HG02938 (cell line): ENCODE results near the gene MAGEA2.
"Not testable (repeated sequence)": the region's sequence is repeated elsewhere in the genome, so short reads cannot be mapped to it uniquely, and the experiment has no call there.

Experiments
- ATAC-seq: cut with Tn5 transposase; IDR thresholded peaks from one replicate; pipeline ENCODE4 v1.9.1; 2021; ENCODE audit warnings: mild to moderate bottlenecking, moderate library complexity; ENCODE audit not compliant: unreplicated experiment

The MAGEA2 gene

GRCh38 chrX:152713195-152713594 is 40.4 kb downstream of the MAGEA2 start:
- not testable (repeated sequence) for ATAC-seq

DNA sequence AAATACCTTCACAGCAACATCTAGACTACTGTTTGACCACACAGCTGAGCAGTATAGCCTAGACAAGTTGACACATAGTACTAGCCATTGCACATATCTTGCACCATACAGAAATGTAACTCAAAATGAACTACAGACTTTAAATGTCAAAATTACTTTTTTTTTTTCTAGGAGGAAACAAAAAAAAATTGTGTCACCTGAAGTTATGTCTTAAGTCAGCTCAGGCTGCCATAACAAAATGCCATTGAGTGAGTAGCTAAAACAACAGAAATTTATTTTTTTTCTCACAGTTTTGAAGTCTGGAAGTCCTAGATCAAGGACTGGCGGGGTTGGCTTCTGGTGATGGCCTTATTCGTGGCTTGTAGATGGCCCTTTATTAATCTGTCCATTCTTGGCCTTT is 44.5 kb downstream of the MAGEA2 start, which contains the start of gene CSAG2:
Gene CSAG2 (minus strand): TSS at position 101 of the 400 bp plus-strand sequence. CDS start 161 bp downstream, outside the sequence.
- ATAC-seq, result not testable (repeated sequence)

DNA sequence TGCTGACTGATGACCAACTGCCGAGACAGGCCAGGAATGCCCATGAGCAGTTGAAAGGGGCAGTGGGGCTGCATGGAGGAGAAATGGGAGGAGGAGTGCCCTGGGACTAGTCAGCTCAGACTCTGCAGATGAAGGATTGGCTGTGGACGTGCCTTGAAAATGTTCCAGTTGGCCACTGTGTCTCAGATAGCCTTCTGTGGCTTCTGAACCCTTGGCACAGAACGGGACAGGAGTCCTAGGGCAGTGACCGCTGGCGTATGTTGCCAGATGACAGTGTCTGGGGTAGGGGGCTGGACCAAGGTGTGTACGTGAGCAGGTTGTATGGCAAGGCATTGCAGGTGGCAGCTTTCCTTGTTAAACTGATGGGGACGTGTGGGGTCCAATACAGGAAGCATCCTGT is 47.1 kb downstream of the MAGEA2 start:
- ATAC-seq, result not testable (repeated sequence)

- ATAC-seq, result not testable (repeated sequence)
Measured at GRCh38 chrX:152700390-152700789, 53.3 kb downstream of the MAGEA2 start.
